AG09309 (cell line): ENCODE data around the gene INSRR.

Source experiments
- DNase-seq: peaks from one replicate; pipeline ENCODE4 v3.0.0-alpha.2; 2010; ENCODE audit warnings: low read depth
- H3K4me3 ChIP-seq: 2 replicates; pipeline ENCODE4 v1.5.1; 2011; ENCODE audit warnings: mild to moderate bottlenecking, low read depth, low read length, moderate library complexity; ENCODE audit not compliant: control insufficient read depth
- CTCF ChIP-seq: IDR thresholded peaks from 2 replicates; pipeline ENCODE4 v1.5.1; 2011; ENCODE audit warnings: mild to moderate bottlenecking, low read depth, low read length, inconsistent platforms; ENCODE audit not compliant: insufficient read depth, control insufficient read depth; ENCODE audit errors: missing control alignments

The INSRR gene

GRCh38 chr1:156866249-156866909 is 7.5 kb upstream of the INSRR start:
- no peak for DNase-seq
- H3K4me3 ChIP-seq, result no peak overlapping the region
- TF ChIP-seq CTCF, result no peak

- DNase-seq, result no peak
- no peak for TF ChIP-seq CTCF
- no peak overlapping the region for H3K4me3 ChIP-seq
Measured at GRCh38 chr1:156865865-156866248, 6.9 kb upstream of the INSRR start.

- no peak for TF ChIP-seq CTCF
- DNase-seq, result no peak
- no peak overlapping the region for H3K4me3 ChIP-seq
Measured at GRCh38 chr1:156865258-156865657, 6.3 kb upstream of the INSRR start.

GRCh38 chr1:156864796-156865195 is 5.9 kb upstream of the INSRR start:
- H3K4me3 ChIP-seq, result no peak overlapping the region
- DNase-seq, result no peak
- no peak for TF ChIP-seq CTCF

- no peak for TF ChIP-seq CTCF
- DNase-seq, result no peak
- no peak overlapping the region for H3K4me3 ChIP-seq
Measured at GRCh38 chr1:156863631-156864030, 4.7 kb upstream of the INSRR start.

- no peak overlapping the region for H3K4me3 ChIP-seq
- no peak for TF ChIP-seq CTCF
- DNase-seq, result no peak
Measured at GRCh38 chr1:156862997-156863599, 4.2 kb upstream of the INSRR start.
